ENCODE data around the gene MACROD2.

The MACROD2 gene

DNA sequence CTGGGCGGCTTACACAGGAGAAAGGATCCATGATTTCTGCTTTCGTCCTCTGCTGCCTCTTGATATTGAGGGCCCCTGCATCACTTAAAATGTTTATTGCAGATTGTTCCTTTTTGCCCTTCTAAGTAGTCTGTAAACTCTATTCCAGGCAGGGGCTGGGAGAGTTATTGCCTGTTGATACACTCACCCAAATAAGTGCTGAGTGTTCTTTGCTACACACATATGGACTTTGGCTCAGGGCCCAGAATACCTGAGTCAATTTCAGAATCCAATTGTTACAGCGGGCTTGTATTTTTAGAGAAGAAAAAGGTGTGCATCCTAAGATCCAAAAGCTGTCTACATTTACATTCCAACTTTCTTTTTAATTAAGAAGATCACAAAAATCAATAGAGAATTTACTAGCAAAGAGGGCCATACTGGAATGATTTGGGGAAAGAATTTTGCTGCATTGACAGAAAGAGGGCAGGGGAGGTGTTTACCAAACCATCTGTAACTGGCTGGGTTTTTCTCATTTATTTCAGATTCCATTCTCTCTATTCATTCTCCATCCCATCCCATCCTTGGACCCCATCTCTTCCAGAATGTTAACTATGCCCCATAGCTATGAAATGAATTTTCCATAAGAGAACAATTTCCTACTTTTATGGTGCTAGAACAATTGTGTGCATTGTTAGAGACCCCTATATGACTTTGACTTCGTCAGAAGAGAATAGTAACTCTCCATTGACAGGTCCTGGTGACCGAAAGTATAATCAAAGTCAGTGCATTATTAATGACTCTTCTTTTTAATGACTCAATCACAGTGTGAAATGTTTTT is 1302.0 kb downstream of the MACROD2 start:
- H3K4me3 ChIP-seq (ENCODE audit: low read depth, low read length) = no peak overlapping the region
- H3K4me1 ChIP-seq = peaks cover 6% of the 10 kb centered on the region; the same call in 1 of the 2 replicates
- no peaks in the 10 kb centered on the region for H3K36me3 ChIP-seq
- DNase-seq = no peak
- no peaks in the 10 kb centered on the region for H3K9me3 ChIP-seq
- TF ChIP-seq, protein P1, sequence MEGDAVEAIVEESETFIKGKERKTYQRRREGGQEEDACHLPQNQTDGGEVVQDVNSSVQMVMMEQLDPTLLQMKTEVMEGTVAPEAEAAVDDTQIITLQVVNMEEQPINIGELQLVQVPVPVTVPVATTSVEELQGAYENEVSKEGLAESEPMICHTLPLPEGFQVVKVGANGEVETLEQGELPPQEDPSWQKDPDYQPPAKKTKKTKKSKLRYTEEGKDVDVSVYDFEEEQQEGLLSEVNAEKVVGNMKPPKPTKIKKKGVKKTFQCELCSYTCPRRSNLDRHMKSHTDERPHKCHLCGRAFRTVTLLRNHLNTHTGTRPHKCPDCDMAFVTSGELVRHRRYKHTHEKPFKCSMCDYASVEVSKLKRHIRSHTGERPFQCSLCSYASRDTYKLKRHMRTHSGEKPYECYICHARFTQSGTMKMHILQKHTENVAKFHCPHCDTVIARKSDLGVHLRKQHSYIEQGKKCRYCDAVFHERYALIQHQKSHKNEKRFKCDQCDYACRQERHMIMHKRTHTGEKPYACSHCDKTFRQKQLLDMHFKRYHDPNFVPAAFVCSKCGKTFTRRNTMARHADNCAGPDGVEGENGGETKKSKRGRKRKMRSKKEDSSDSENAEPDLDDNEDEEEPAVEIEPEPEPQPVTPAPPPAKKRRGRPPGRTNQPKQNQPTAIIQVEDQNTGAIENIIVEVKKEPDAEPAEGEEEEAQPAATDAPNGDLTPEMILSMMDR (IDR thresholded peaks at IDR 0.05; ENCODE audit: low read depth, low read length) = no peak
- H3K27me3 ChIP-seq = no peaks in the 10 kb centered on the region

DNA sequence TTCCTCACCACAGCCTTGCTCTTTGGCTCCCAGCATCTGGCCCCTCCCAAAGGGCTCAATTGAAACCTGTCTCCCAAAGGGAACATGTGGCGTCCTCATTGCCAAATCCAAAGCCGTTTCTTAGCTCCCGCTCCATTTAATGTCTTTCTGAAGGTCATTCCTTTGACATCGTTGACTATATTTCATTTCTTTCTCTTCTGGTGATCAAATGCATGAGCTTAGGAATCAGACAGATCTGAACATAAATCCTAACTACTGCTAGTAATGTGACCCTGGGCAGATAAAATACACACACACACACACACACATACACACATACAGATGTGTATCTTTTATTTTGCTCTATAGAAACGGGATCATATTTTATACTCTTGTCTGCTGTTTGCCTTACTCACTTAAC is 1306.8 kb downstream of the MACROD2 start:
- no peak overlapping the region for H3K4me3 ChIP-seq (ENCODE audit: low read depth, low read length)
- H3K4me1 ChIP-seq = peaks cover 6% of the 10 kb centered on the region; the same call in 1 of the 2 replicates
- DNase-seq = no peak
- TF ChIP-seq, protein P1 (IDR thresholded peaks at IDR 0.05; ENCODE audit: low read depth, low read length) = no peak
- no peaks in the 10 kb centered on the region for H3K36me3 ChIP-seq
- no peaks in the 10 kb centered on the region for H3K27me3 ChIP-seq
- no peaks in the 10 kb centered on the region for H3K9me3 ChIP-seq

DNA sequence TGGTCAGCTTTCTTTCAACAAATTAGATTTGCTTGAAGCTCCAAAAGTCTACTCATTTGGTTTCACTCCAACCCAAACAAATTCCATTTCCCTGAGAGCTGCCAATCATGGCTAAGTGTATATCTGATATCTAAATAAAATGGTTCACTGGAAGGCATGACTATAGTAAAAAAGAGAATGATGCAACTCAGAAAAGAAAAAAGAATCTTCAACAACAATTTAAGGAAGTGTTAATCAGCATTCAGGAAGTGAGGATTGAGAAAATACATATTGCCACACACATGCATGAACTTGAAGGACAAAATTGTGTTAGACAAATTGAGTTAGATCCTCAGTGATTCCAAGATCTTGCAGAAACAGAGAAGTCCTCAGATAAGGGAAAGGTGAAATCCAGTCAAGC is 1315.0 kb downstream of the MACROD2 start:
- Histone ChIP-seq H3K36me3 (no peaks in the 10 kb centered on the region), H3K4me1 (peaks cover 8% of the 10 kb centered on the region; the same call in 1 of the 2 replicates), H3K9me3 (no peaks in the 10 kb centered on the region), H3K4me3 (ENCODE audit: low read depth, low read length) (no peak overlapping the region), H3K27me3 (no peaks in the 10 kb centered on the region)
- TF ChIP-seq, protein P1 (IDR thresholded peaks at IDR 0.05; ENCODE audit: low read depth, low read length) = no peak
- no peak for DNase-seq

DNA sequence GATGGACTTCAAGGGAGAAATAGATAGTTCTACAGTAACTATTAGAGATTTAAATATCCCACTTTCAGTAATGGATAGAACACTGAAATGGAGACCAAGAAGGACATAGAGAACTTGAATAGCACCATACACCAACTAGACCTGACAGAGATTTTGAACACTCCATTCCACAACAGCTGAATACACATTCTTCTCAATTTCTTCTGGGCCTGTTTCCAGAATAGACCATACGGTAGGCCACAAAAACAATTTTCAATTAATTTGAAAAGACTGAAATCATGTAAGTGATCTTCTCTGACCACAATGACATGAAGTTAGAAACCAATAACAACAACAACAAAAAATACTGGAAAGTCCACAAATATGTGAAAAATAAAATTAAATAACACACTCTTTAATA is 1321.2 kb downstream of the MACROD2 start:
- Histone ChIP-seq H3K4me1 (no peaks in the 10 kb centered on the region), H3K27me3 (no peaks in the 10 kb centered on the region), H3K4me3 (ENCODE audit: low read depth, low read length) (no peak overlapping the region), H3K36me3 (no peaks in the 10 kb centered on the region), H3K9me3 (no peaks in the 10 kb centered on the region)
- TF ChIP-seq, protein P1 (IDR thresholded peaks at IDR 0.05; ENCODE audit: low read depth, low read length) = no peak
- no peak for DNase-seq

DNA sequence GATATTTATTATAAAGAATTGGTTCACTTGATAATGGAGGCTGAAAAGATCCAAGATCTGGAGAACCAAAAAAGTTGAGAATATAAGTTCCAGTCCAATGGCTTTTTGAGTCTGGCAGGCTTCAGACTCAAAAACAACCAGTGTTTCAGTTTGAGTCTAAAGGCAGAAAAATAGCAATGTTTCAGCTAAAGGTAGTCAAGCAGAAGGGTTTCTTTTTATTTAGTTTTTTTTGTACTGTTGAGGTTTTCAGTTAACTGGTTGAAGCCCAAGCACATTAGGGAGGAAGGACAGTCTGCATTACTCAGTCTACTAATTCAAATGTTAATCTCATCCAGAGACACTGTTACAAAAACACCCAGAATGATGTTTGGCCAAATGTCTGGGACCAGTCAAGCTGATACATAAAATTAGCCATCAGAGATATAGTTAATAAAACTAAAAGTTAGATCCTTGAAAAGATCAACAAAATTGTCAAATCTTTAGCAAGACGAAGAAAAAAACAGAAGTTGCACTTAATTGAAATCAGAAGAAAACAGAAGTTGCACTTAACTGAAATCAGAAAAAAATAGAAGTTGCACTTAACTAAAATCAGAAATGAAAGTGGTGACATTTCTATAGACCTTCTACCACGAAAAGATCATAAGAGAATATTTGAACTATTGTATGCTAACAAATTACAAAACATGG is 1322.4 kb downstream of the MACROD2 start:
- TF ChIP-seq, protein P1 (IDR thresholded peaks at IDR 0.05; ENCODE audit: low read depth, low read length) = no peak
- Histone ChIP-seq H3K36me3 (no peaks in the 10 kb centered on the region), H3K4me1 (no peaks in the 10 kb centered on the region; the same call in 1 of the 2 replicates), H3K4me3 (ENCODE audit: low read depth, low read length) (no peak overlapping the region), H3K9me3 (no peaks in the 10 kb centered on the region), H3K27me3 (no peaks in the 10 kb centered on the region)
- DNase-seq = no peak

DNA sequence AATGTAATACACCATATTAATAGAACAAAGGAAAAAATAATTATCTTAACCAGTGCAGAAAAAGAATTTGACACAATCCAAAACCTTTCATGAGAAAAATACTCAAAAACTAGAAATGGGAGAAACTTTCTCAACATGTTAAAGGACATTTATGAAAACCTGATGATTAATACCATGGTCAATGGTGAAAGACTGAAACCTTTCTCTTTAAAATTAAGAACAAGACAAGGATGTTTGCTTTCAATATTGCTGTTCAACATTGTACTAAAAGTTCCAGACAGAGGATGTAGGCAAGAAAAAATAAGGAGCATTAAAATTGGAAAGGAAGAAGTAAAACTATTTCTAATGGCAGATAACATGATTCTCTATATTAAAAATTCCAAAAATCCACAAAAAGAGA is 1323.4 kb downstream of the MACROD2 start:
- DNase-seq = no peak
- TF ChIP-seq, protein P1 (IDR thresholded peaks at IDR 0.05; ENCODE audit: low read depth, low read length) = no peak
- H3K4me1 ChIP-seq = no peaks in the 10 kb centered on the region; the same call in 1 of the 2 replicates
- no peaks in the 10 kb centered on the region for H3K27me3 ChIP-seq
- H3K36me3 ChIP-seq = no peaks in the 10 kb centered on the region
- H3K4me3 ChIP-seq (ENCODE audit: low read depth, low read length) = no peak overlapping the region
- H3K9me3 ChIP-seq = no peaks in the 10 kb centered on the region
